NCI-H1417 treated with DMSO at 0.1 percent for 48 hours (cell line): ENCODE data around the gene SPDYE2.
"Not testable (repeated sequence)": the region's sequence is repeated elsewhere in the genome, so short reads cannot be mapped to it uniquely, and the experiment has no call there.

Experiments
- DNase-seq: peaks from one replicate; lab custom pipeline; 2025; lab: John Stamatoyannopoulos, UW

SPDYE2 gene

DNA sequence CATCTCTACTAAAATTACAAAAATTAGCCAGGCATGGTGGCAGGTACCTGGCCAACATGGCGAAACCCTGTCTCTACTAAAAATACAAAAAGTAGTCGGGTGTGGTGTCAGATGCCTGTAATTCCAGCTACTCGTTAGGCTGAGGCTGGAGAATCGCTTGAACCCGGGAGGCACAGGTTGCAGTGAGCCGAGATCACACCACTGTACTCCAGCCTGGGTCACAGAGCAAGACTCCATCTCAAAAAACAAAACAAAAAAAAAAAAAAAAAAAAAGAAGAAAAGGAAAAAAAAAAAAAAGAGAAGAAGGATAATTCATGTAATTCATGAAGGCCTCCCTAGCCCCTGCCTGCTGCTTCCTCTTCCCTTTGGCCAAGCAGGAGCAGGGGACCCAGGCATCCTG lies 10.4 kb upstream of the SPDYE2 start:
- not testable (repeated sequence) for DNase-seq

DNA sequence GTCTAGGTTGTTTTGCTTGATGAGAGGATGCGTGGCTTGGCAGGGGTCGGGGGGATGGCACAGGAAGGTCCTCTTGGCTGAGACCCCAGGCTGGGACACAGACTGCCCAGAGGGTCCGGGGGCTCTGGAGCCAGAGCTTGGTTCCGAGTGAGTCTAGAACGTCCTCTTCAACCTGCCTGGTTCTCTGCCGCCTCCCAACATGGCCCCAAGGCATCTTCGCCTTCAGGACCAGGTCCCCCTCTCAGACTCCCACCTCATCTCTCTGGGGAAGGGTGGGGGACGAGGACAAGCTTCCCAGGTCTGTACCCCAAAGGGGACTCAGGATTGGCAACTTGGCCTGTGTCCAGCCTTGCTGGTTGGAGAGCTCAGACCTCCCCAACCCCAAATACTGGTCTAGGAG lies 8.9 kb upstream of the SPDYE2 start:
- not testable (repeated sequence) for DNase-seq

DNA sequence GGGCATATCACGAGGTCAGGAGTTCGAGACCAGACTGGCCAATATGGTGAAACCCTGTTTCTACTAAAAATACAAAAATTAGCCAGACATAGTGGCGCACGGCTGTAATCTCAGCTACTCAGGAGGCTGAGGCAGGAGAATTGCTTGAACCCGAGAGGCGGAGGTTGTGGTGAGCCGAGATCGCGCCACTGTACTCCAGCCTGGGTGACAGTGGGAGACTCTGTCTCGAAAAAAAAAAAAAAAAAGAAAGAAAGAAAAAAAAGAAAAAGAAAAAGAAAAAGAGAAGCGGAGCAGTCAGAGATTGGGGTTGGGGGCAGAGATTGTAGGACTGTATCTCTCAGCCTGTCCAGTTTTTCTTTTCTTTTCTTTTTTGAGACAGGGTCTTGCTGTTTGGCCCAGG lies 8.3 kb upstream of the SPDYE2 start:
- not testable (repeated sequence) for DNase-seq

DNA sequence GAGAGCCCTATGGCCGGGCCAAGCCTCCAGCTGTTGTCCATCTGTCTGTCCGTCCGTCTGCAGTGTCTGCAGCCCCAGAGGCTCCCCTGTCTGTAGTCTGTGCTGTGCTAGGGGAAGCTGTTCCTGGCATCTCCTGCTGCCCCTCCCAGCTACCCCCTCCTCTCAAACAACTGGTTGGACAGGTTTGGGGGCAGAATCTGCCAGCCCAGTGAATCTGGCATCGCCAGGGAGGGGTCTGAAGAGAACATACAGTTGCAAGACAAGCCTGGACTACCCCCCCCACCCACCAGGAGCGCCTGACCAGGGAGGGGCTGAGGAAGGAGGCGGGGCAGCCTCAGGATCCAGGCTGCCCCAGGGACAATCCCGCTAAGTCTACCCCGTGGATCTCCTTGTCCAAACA lies 7.4 kb upstream of the SPDYE2 start, which contains the start of gene UPK3BL2:
UPK3BL2 (minus strand) TSS at position 101 of the 400 bp plus-strand sequence; CDS start at position 41, 60 bp downstream.
- not testable (repeated sequence) for DNase-seq

DNA sequence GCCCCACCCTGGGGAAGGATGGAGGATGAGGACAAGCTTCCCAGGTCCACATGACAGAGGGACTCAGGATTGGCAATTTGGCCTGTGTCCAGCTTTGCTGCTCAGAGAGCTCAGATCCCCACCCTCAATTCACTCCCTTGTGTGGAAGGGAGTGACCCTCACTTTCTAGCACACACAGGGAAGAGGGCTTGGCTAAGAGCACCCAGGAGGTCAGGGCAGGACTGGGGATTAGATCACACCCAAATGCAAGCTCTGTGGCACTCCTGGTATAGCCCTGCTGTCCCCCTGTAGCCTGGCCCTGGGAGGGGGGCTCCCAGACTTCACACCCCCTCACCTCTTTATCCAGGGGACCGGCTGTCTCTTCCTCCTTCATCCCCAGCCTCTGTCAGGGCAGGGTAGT lies 6.7 kb upstream of the SPDYE2 start:
- not testable (repeated sequence) for DNase-seq

DNA sequence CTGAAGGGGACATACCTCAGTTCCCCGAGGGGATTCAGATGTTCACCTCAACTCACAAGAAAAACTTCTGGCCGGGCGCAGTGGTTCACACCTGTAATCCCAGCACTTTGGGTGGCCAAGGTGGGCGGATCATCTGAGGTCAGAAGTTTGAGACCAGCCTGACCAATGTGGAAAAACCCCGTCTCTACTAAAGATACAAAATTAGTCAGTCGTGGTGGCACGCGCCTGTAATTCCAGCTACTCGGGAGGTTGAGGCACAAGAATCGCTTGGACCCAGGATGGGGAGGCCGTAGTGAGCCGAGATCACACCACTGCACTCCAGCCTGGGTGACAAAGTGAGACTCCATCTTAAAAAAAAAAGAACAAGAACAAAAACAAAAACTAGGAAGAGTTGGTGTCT lies 5.7 kb upstream of the SPDYE2 start:
- DNase-seq = not testable (repeated sequence)

DNA sequence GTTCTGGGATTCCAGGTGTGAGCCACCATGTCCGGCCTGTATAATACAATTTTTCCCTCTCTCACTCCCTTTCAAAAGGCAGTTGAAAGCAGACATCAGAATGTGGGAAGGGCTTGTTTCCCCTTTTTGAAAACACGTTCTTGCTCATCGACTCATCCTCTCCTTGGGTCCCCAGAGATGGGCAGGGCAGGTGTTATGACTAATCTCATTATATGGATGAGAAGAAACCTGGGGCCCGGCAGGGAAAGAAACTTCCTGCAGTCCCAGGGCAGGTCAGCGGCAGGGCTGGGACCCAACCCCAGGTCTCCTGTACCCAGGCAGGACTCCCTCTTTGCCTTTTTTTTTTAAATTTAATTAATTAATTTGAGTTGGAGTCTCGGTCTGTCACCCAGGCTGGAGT lies 4.7 kb upstream of the SPDYE2 start:
- not testable (repeated sequence) for DNase-seq

DNA sequence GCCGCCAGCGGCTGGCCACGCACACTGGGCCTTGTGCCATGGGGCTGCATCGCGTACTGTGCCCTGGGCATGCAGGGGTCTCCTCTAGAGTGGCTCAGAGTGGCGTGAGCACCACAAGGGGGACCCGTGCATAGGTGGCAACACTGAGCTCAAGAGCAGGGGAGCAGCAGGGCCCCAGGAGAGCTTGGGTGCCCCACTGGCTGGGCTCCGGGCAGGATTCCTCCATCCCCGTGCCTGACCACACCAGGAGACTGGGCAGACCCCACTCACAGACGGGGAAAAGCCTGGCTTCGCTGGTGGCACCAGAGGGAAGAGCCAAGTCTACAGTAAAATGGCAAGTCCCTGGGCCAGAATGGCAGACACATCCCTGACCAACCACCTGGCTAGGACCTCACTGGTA lies 17.6 kb downstream of the SPDYE2 start:
- not testable (repeated sequence) for DNase-seq

DNA sequence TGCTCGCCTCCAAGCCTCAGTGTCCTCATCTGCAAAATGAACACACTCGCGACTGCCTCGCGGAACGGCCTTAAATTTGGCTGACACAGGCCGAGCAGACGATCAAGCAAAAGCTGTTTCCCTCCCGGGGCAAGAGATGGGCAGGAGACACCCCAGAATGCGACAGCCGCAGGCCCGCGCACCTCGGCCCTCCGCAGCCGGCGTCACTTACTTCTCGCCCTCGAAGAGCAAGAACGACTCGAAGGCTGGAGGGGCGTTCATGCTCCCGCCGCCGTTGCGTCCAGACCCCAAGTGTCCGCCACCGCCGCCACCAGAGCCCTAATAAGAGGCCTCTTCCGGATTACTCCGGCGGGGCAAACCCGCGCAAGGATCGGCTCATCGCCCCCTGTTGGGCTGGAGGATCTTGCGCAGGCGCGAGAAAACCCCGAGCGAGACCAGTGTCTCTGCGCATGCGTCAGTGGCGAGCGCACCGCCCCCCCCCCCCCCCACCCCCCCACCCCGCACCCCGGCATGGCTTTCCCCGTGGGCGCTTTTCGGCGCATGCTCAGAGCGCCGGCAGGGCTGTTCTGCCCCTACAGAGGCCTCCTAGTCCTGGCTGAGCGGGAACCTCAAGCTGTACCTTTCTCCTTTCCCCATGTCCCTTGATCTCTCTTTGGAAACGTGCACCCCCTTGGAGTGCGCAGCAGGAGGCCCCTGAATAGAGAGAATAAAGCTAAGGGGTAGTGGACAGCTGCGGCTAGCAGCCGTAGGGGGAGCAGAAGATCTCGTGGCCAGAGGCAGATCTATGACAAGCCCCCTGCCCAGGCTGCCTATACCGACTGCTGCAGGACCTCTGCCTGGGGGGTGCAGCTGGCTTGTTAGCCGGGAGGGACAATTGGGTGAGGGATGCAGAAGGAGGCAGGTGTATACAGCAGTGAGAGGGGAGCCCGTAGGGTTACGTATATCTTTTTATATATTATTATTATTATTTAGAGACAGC lies 21.5 kb downstream of the SPDYE2 start, which contains the start of gene POLR2J3:
POLR2J3 (minus strand) TSS at position 323 of the 979 bp plus-strand sequence; CDS start at position 261, 62 bp downstream.
- DNase-seq = not testable (repeated sequence)

DNA sequence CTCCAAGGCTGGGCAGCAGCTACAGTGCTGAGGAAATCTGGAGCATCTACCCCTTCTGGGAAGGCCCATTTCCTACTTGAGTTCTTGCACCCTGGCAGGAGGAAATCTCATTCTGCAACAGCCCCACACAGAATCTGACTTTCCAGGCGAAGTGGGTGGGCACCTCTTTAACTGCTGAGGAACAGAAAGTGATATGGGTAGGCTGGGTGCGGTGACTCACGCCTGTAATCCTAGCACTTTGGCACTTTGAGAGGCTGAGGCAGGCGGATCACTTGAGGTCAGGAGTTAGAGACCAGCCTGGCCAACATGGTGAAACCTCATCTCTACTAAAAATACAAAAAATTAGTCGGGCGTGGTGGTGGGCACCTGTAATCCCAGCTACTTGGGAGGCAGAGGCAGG lies 23.6 kb downstream of the SPDYE2 start:
- not testable (repeated sequence) for DNase-seq

DNA sequence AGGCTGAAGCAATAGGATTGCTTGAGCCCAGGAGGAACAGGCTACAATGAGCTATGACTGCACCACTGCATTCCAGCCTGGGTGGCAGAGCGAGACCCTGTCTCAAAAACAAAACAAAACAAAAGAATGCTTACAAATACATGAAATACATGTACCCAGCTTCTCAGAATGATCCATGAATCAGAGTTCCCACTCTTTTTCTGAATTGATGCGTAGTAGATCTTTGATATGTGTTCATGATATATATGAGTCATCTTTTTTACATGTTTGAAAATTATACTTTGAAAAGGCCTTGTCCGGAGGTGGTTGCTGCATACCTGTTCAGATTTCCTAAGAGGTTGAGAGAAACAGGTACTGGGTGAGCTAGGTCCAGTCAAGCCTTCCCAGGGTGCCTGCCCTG lies 25.3 kb downstream of the SPDYE2 start:
- DNase-seq = not testable (repeated sequence)

DNA sequence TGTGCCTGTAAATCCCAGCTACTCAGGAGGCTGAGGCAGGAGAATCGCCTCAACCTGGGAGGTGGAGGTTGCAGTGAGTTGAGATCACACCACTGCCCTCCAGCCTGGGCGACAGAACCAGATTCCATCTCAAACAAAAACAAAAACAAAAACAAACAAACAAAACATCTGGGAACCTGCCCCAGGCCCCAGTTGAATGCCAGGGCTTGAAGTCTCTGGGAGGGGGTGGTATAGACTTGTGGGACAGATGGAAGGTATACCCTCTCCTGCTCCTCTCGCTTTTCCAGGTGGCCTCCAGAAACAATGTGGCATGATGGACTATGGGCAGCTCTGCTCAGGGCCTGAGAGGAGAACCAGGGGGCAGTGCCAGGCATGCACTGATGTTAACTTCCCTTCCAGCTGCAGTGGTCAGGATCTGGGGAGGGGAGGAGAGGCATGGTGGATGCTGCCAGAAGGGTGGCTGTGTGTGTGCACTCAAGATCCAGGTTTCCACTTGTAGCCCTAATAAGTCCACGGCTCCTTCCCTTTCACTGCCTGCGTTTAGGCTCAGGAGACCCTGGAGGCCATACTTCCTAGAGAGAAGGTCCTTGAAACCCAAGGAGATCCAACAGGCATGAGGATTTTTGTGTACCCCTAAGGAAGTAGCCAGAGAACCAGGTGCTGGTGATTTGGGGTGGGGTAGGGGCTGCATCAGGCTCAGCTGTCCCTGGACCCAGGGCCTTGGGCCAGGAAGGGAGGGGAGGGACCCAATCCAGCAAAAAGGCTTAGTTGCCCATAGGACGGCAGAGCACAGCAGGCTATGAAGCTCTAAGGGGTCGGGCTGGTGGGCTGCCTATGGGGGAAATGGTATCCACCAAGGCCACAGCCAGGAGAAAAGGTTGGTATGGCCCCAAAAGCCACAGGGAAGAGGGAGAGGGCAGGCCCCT lies 26.6 kb downstream of the SPDYE2 start:
- not testable (repeated sequence) for DNase-seq

DNA sequence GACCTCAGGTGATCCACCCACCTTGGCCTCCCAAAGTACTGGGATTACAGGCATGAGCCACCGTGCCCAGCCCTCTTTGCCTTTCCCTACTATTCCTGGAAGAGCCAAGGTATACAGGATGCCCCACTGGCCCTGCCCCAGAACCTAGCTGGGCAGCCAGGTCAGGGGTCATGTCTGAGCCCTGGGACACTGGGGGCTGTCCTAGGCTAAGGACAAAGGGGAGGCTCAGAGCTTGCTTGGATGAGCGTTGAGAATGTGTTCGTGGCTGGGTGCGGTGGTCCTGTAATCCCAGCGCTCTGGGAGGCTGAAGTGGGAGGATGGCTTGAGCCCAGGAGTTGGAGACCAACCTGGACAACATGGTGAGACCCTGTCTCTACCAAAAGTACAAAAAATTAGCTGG lies 27.5 kb downstream of the SPDYE2 start:
- not testable (repeated sequence) for DNase-seq

DNA sequence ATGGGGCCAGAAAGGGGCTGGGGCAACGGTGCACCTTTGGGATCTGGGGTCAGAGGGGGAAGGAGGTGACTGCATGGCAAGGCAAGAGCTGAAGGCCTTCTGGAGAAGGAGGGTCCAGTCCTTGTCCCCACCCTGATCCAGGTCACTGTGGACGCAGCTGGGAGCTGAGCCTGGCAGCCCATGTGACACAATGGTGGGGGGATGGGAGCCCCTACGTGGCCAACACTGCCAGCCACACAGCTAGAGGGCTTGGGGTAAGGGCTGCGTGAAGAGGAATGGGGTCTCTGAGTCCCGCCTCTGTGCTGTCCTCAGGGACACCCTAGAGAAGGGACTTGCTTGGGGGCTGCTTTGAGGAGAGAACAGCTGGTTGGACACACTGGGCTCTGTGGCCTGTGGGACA lies 30.7 kb downstream of the SPDYE2 start:
- not testable (repeated sequence) for DNase-seq

DNA sequence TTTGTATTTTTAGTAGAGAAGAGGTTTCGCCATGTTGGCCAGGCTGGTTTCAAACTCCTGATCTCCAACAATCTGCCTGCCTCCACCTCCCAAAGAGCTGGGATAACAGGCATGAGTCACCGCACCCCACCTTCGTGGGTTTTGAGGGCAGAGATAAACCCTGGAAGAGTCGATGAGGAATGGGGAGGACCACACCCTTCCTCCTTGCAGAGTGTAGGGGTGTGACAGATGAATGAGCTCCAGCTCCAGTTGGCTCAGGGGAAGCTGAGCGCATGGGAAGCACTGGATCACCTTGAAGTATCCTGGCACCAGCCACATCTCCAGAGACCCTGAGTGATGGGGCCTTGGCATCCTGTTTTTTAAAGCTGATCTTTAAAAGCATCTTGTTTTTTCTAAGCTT lies 32.5 kb downstream of the SPDYE2 start:
- DNase-seq = not testable (repeated sequence)

DNA sequence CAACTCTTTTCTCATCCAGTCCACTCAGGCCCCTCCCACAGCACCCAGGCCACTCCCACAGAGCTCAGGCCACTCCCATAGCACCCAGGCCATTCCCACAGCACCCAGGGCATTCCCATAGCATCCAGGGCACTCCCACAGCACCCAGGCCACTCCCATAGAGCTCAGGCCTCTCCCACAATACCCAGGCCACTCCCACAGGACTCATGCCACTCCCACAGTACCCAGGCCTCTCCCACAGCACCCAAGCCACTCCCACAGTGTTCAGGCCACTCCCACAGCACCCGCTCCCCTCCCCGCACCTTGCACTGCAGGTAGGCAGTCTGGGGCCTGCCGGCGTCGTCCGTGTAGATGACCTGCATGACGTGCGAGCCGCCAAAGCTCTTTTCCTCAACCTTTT lies 38.8 kb downstream of the SPDYE2 start:
- not testable (repeated sequence) for DNase-seq

DNA sequence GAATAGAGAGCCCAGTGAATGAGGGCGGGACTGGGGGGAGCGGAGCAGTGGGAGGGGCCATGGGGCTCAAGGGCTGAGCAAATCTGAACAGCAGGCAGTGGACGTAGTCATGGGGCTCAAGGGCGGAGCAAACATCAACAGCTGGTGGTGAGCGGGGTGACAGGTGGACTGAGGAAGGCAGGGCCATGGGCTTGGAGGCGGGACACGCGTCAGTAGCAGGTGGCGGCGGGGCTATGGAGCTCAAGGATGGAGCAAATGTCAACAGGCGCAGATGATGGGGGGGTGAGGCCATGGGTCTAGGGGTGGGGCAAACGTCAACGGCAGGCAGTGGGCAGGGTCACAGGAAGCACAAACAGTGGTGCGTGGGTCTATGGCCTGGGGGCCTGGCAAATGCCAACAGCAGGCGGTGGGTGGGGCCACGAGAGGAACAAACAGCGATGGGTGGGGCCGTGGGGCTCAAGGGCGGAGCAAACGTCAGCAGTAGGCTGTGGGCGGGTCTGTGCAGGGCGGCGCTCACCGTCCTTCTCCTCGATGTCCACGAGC lies 41.5 kb downstream of the SPDYE2 start:
- not testable (repeated sequence) for DNase-seq

DNA sequence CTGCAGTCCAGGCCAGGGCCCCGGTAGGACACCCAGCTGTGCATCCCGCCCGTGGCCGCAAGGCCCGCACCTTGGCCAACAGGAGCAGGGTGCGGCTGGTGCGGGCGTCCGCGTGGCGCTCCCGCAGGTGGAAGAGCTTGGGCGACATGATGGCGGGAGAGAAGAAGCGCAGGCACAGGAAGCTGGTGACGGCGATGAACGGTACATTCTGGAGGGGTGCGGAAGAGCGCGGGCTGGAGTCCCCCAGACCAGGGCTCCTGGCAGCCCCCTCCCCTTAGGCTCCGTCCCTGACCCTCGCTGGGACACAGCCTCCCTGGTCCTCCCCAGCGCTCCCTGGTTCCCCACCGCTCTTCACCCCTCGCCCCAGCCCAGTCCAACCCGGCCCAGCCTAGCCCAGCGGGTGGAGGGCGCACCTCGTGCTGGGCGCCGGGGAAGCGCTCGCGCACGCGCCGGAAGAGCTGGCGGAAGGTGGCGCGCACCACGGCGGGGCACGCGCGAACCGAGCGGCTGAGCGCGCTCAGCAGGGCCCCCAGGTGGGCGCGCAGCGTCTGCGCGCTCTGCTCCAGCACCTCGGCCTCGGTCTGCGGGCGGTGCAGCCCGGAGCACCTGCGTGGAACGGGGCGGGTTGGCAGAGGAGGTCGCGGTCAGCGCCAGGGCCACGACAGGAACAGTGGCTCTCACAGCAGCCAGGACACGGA lies 42.8 kb downstream of the SPDYE2 start:
- DNase-seq = not testable (repeated sequence)

DNA sequence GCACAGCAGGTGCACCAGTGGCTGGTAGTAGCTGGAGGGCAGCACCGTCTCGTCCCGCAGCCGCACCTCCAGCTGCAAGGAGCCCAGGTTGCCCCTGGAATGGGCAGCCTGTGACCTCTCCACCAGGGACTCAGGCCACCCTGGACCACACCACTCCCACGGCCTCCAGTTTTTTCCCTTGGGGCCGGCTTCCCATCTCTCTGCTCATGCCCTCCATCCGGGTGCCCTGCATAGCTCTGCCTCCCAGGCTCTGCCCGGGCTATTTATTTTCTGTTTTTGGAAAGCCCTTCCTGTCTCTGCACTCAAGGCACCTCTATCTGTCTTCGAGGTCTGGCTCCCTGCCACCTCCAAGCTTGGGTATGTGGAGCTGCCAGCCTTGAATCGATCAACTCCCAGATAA lies 45.0 kb downstream of the SPDYE2 start:
- DNase-seq = not testable (repeated sequence)

DNA sequence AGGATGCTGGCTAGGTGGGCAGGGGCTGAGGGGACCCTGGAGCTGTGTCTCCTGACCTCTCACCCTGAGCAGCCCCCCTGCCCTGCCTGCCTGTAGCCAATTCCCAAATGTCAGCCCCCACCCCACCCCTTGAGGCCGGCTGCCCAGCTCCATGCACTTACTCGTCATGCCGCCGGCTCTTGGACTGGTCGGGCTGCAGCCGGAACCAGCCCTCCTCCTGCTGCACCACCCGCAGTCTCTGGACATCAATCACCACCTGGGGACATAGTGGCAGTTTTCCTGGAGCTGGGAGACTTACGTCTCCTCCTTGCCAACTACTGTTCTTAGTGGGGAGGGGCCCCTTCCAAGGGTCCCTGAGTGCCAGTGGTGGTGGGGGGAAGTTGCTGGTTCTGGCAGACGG lies 48.7 kb downstream of the SPDYE2 start:
- DNase-seq = not testable (repeated sequence)

DNA sequence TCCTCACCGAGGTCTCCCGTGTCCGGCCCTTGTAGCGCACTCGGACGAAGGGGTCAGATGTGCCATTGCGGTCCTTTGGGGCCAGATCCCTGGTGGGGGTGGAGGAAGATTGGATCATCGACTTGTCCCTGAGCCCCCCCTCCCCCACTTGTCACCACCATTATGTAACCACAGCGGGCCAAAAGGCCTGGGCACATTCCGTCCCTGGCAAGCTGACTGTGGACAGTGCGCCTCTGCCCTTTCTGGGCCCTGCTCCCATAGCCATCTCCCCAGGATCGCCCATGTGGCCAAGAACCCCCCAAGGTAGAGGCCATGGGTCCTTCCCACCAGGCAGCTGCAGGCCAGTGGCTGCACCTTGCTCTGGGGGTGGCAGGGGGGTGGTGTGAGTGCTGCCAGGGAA lies 51.3 kb downstream of the SPDYE2 start:
- DNase-seq = not testable (repeated sequence)
